GM20000 (cell line): ENCODE data around the gene BSN.

Experiments
- DNase-seq: peaks from one replicate; pipeline ENCODE4 v3.0.0; 2012; ENCODE audit warnings: low spot score
- TF ChIP-seq, protein P1 (sequence below): IDR thresholded peaks from 2 replicates; pipeline ENCODE4 v1.5.1; 2012; ENCODE audit warnings: mild to moderate bottlenecking, control low read depth; ENCODE audit errors: extremely low read depth, missing control alignments

The BSN gene

DNA sequence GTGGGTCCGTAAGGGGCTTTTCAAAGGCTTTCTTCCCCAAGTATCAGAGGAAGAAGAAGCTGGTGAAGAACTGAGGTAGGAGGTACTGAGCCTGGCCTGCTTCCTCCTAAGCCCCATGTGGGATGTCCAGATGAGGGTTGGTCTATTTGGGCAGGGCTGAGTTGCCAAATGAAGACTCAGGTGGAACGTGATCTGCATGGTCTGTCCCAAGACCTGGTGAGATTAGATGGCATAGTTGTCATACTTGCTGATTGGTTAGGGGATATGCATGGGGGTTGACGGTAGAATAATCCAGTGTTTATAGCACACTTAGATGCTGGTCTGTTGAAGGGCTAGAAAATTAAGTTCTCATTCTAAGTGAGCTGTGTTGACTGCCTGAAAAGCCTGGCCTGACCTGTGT lies 36.3 kb upstream of the BSN start:
- no peak for DNase-seq
- TF ChIP-seq, protein P1, sequence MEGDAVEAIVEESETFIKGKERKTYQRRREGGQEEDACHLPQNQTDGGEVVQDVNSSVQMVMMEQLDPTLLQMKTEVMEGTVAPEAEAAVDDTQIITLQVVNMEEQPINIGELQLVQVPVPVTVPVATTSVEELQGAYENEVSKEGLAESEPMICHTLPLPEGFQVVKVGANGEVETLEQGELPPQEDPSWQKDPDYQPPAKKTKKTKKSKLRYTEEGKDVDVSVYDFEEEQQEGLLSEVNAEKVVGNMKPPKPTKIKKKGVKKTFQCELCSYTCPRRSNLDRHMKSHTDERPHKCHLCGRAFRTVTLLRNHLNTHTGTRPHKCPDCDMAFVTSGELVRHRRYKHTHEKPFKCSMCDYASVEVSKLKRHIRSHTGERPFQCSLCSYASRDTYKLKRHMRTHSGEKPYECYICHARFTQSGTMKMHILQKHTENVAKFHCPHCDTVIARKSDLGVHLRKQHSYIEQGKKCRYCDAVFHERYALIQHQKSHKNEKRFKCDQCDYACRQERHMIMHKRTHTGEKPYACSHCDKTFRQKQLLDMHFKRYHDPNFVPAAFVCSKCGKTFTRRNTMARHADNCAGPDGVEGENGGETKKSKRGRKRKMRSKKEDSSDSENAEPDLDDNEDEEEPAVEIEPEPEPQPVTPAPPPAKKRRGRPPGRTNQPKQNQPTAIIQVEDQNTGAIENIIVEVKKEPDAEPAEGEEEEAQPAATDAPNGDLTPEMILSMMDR: no peak

DNA sequence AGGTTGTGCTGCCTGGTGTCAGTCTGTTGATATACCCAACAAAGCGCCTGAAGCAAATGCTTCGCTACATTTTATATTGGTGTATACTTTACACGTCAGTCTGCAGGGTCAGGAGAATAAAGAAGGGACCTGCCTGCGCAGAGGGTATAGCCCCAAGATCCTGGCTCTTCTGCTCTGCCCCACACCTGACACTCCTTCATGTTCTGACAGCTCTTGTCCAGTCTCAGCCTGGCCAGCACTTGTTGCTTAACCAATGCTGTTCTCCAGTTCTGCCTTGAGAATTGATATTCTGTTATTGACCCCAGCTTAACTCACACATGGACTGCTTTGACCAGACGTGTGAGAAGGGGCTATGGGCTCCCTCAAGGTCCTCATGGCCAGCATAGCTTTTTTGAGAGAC lies 35.8 kb upstream of the BSN start:
- TF ChIP-seq, protein P1: no peak
- no peak for DNase-seq

DNA sequence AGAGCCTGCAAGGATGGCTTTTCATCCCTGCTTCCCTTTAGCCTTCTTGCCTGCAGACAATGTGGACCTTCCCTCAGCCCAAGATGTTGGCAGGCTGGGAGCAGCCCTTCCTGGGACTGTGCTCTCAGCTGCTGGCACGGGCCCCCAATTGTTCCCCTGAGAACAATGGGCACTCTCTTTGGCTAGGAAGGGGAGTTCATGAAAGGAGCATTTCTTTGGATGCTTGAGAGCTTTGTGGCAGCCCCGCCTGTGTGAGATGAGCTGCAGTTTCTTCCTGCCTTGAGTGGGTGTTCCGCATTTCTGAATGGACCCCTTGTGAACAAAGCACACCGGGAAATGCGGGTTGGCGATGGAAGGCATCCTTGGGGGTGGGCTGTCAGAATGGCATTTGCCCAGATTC lies 35.0 kb upstream of the BSN start:
- TF ChIP-seq, protein P1: no peak
- no peak for DNase-seq

DNA sequence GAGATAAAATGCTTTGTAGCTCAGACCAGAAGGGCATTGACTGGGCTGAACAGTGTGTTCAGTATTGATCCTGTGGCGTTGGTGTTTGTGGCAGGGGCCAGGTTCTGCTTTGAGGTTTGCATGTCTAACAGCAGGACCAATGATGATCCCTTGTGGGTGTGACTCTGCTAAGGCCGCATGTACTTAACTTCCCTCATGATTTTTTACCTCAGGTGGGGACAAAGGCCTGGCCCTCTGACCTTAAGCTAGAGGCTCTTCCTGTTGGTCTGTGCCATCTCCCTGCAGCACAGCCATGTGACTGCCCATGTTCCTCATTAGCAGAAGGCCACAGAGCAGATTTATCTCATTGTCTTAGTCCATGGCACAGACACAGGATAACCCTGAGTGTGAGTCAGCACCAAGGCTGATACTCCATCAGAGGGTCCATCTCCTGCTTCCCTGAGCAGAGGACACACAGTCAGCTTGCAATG lies 34.3 kb upstream of the BSN start:
- TF ChIP-seq, protein P1: no peak
- DNase-seq: no peak

DNA sequence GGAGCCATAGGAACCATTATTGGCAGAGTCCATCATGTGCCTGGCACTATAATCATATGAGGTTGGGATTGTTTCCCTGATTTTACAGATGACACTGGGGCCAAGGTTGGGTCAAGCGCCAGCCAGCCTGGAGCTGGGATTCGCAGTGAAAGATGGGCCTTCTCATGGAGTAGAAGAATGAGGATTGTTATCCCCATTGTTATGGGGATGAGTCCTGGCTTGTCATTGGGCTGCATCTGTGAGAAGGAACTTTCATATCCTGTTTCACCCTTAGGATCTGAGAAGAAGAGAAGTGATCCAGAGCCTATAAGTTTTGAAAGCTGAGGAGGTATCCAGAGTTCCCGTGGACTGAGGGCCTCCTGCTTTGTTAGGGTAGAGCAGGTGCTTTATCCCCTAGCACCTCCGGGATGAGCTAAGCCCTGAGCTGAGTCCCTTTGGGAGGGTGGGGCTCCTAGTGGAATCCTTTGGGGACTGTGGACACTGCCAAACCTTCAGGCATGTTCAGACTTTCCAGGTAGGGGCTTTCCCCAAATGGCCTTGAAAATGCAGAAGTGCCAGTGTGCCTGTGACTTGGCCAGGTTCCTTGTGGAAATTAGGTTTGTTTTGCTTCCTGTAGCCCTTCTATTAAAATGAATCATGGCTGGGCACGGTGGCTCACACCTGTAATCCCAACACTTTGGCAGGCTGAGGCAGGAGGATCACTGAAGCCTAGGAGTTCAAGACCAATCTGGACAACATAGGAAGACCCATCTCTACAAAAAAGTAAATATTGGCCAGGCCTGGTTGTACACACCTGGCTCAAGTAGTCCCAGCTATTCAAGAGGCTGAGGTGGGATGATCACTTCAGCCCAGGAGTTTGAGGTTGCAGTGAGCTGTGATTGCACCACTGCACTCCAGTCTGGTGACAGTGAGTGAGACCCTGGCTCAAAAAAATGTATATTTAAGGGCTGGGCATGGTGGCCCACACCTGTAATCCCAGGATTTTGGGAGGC lies 30.2 kb upstream of the BSN start:
- DNase-seq: no peak
- TF ChIP-seq, protein P1: no peak

GRCh38 chr3:49529567-49529966 lies 24.7 kb upstream of the BSN start:
- TF ChIP-seq, protein P1: no peak
- no peak for DNase-seq

DNA sequence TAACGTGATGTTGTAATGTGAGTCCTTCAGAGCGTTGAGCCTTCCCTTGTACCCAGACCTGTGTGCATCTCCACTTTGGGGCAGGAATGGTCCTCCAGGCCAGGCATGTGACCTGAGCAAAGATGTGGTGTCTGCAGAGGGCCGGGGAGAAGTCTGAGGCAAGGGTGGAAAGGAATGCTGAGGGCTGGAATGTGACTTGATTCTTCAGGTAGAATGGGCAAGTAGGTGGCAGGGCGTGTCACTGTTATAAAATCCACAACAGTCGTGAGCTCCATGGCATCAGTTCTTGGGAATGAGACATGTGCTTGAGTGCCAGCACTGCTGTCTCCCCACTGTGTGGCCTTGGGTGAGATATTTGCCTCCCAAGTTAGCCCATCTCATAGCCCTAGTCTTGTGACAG lies 24.0 kb upstream of the BSN start:
- DNase-seq: no peak
- TF ChIP-seq, protein P1: no peak
